C4-2B (cell line): ENCODE data around the gene OCIAD2.
"Not testable (repeated sequence)": the region's sequence is repeated elsewhere in the genome, so short reads cannot be mapped to it uniquely, and the experiment has no call there.

Experiments used
- H3K27ac ChIP-seq: fragments of 450-650 bp; 2 replicates; pipeline ENCODE4 v1.5.1; 2017
- CTCF ChIP-seq: fragments of 450-650 bp; conservative IDR thresholded peaks from 2 replicates; pipeline ENCODE4 v1.5.1; 2017; ENCODE audit warnings: mild to moderate bottlenecking
- ZFX ChIP-seq: fragments of 450-650 bp; IDR thresholded peaks from 2 replicates; pipeline ENCODE4 v1.6.1; 2017

OCIAD2 gene

GRCh38 chr4:48851651-48852050 lies 54.9 kb downstream of the OCIAD2 start:
- TF ChIP-seq ZFX = no peak
- no peak for TF ChIP-seq CTCF
- H3K27ac ChIP-seq = no peak overlapping the region

GRCh38 chr4:48848799-48849198 lies 57.8 kb downstream of the OCIAD2 start:
- H3K27ac ChIP-seq = not testable (repeated sequence)

GRCh38 chr4:48844843-48845242 lies 61.7 kb downstream of the OCIAD2 start:
- no peak for TF ChIP-seq ZFX
- TF ChIP-seq CTCF = no peak
- H3K27ac ChIP-seq = no peak overlapping the region

- TF ChIP-seq CTCF (no peak), ZFX (no peak)
- H3K27ac ChIP-seq = no peak overlapping the region
These were observed 65.3 kb downstream of the OCIAD2 start for GRCh38 chr4:48841045-48841827.

- TF ChIP-seq ZFX (no peak), CTCF (no peak)
- no peak overlapping the region for H3K27ac ChIP-seq
These were observed 69.9 kb downstream of the OCIAD2 start for GRCh38 chr4:48836658-48837057.
